SK-N-SH (cell line): ENCODE measurements around the gene ADD1. TPM values are rescaled to one million over a fixed set of nuclear protein-coding genes. Genes with fewer than 3 reads are reported as not detected.

Experiments used
- CTCF ChIA-PET: fragments of 300-600, 350-600 bp; formaldehyde crosslinking; extraction: SDS; loops from one replicate; lab custom pipeline; 2021; lab: Yijun Ruan, JAX
- POLR2A ChIA-PET: fragments of 350-600 bp; sonication (Branson Sonifier 250); formaldehyde crosslinking; extraction: SDS; loops from one replicate; lab custom pipeline; 2020; ENCODE audit warnings: antibody characterized with exemption, inconsistent platforms; lab: Yijun Ruan, JAX
- DNase-seq: peaks from one replicate; pipeline ENCODE4 v3.0.0; 2012
- H2AFZ ChIP-seq: fragments of 200-600 bp; sonication (generic); 2 replicates; pipeline ENCODE4 v1.8.1; 2016; ENCODE audit warnings: antibody characterized with exemption, mild to moderate bottlenecking, low read depth
- H3F3A ChIP-seq: fragments of 200-600 bp; sonication (generic); replicated peaks from 2 replicates; pipeline ENCODE3; 2016; ENCODE audit warnings: antibody characterized with exemption, mild to moderate bottlenecking; ENCODE audit not compliant: insufficient read depth
- H3K27ac ChIP-seq, 2 experiments: fragments of 200-500 bp in 1 of 2; fragments of 200-600 bp in 1 of 2; sonication (Bioruptor generic) in 1 of 2; sonication (generic), shearing (Covaris generic) in 1 of 2; 2 replicates each; pipeline versions ENCODE4 v1.5.1 to v1.6.1; 2014 to 2016; ENCODE audit warnings: low read depth in 2 of 2, inconsistent platforms in 1 of 2, low read length in 1 of 2, mild to moderate bottlenecking in 1 of 2, mixed read lengths in 1 of 2
- H3K27me3 ChIP-seq: fragments of 200-600 bp; sonication (generic), shearing (Covaris generic); 2 replicates; pipeline ENCODE4 v1.6.1; 2016; ENCODE audit warnings: mixed run types; ENCODE audit not compliant: insufficient read depth
- H3K36me3 ChIP-seq, 2 experiments: fragments of 200-500 bp in 1 of 2; fragments of 200-600 bp in 1 of 2; sonication (Bioruptor generic) in 1 of 2; sonication (generic) in 1 of 2; replicated peaks in 1 of 2; 2 replicates each; pipeline versions ENCODE3 to v1.5.1; 2014 to 2016; ENCODE audit warnings: low read length in 1 of 2, mild to moderate bottlenecking in 1 of 2; ENCODE audit not compliant: insufficient read depth in 2 of 2, control insufficient read depth in 1 of 2
- H3K4me1 ChIP-seq, 2 experiments: fragments of 200-500 bp in 1 of 2; fragments of 200-600 bp in 1 of 2; sonication (Bioruptor generic) in 1 of 2; sonication (generic), shearing (Covaris generic) in 1 of 2; 2 replicates each; pipeline versions ENCODE4 v1.5.1 to v1.6.1; 2014 to 2016; ENCODE audit warnings: low read depth in 1 of 2, low read length in 1 of 2, mixed run types in 1 of 2; ENCODE audit not compliant: insufficient read depth in 2 of 2, control insufficient read depth in 1 of 2
- H3K4me2 ChIP-seq: fragments of 200-600 bp; sonication (generic), shearing (Covaris generic); 2 replicates; pipeline ENCODE4 v1.6.1; 2017; ENCODE audit warnings: mixed run types
- H3K4me3 ChIP-seq, 2 experiments: fragments of 200-500 bp in 1 of 2; fragments of 200-600 bp in 1 of 2; sonication (Bioruptor generic) in 1 of 2; sonication (generic), shearing (Covaris generic) in 1 of 2; 2 replicates each; pipeline versions ENCODE4 v1.5.1 to v1.8.1; 2014 to 2016; ENCODE audit warnings: low read depth in 2 of 2, inconsistent platforms in 1 of 2, low read length in 1 of 2, mild to moderate bottlenecking in 1 of 2, mixed read lengths in 1 of 2, moderate library complexity in 1 of 2
- H3K79me2 ChIP-seq: fragments of 200-600 bp; sonication (generic); 2 replicates; pipeline ENCODE4 v1.8.1; 2017; ENCODE audit warnings: mild to moderate bottlenecking; ENCODE audit not compliant: insufficient read depth
- H3K9ac ChIP-seq: fragments of 200-600 bp; sonication (generic); 2 replicates; pipeline ENCODE4 v1.6.1; 2017; ENCODE audit warnings: mixed run types
- H3K9me2 ChIP-seq: fragments of 200-600 bp; sonication (generic); 2 replicates; pipeline ENCODE4 v1.6.1; 2017; ENCODE audit warnings: mixed run types
- H3K9me3 ChIP-seq: fragments of 200-600 bp; sonication (generic); 2 replicates; pipeline ENCODE4 v1.6.1; 2017; ENCODE audit warnings: mixed run types, mild to moderate bottlenecking, moderate library complexity
- H4K20me1 ChIP-seq: fragments of 200-600 bp; sonication (generic); 2 replicates; pipeline ENCODE4 v1.6.1; 2017; ENCODE audit warnings: mild to moderate bottlenecking, mixed run types; ENCODE audit not compliant: insufficient read depth
- CHD2 ChIP-seq: fragments of 150-350 bp; IDR thresholded peaks from 2 replicates; pipeline ENCODE4 v1.6.1; 2018; ENCODE audit warnings: low read length; ENCODE audit not compliant: partially characterized antibody
- EP300 ChIP-seq, 2 experiments: IDR thresholded peaks; 2 replicates each; pipeline versions ENCODE4 v1.4.0 to v1.6.1; 2012; ENCODE audit warnings: borderline replicate concordance in 1 of 2, low read depth in 1 of 2, low read length in 1 of 2
- EZH2phosphoT487 ChIP-seq: fragments of 200-600 bp; sonication (generic); IDR thresholded peaks from 2 replicates; pipeline ENCODE4 v1.6.1; 2017; ENCODE audit warnings: low read depth, mixed run types, mild to moderate bottlenecking, antibody characterized with exemption, moderate library complexity, borderline replicate concordance
- FOSL2 ChIP-seq: IDR thresholded peaks from 2 replicates; pipeline ENCODE4 v1.4.0; 2012; ENCODE audit warnings: low read depth, mild to moderate bottlenecking, moderate library complexity, borderline replicate concordance
- FOXJ3 ChIP-seq: sonication (generic); formaldehyde crosslinking; IDR thresholded peaks from 2 replicates; pipeline ENCODE4 v1.5.1; 2020; ENCODE audit warnings: mild to moderate bottlenecking, missing genetic modification reagents
- FOXM1 ChIP-seq: IDR thresholded peaks from 2 replicates; pipeline ENCODE4 v1.4.0; 2012; ENCODE audit warnings: low read depth, mild to moderate bottlenecking
- GABPA ChIP-seq: IDR thresholded peaks from 2 replicates; pipeline ENCODE4 v1.4.0; 2012; ENCODE audit warnings: low read depth, mild to moderate bottlenecking
- GATA2 ChIP-seq: sonication (generic); formaldehyde crosslinking; IDR thresholded peaks from 2 replicates; pipeline ENCODE4 v1.5.0; 2020; ENCODE audit warnings: mild to moderate bottlenecking, missing genetic modification reagents
- IRF3 ChIP-seq: fragments of 150-350 bp; IDR thresholded peaks from 2 replicates; pipeline ENCODE4 v1.6.1; 2016; ENCODE audit warnings: mild to moderate bottlenecking, low read depth, low read length
- JUND ChIP-seq: IDR thresholded peaks from 2 replicates; pipeline ENCODE4 v1.4.0; 2012
- MAX ChIP-seq: IDR thresholded peaks from 2 replicates; pipeline ENCODE4 v1.4.0; 2012; ENCODE audit warnings: low read depth
- NFIC ChIP-seq: IDR thresholded peaks from 2 replicates; pipeline ENCODE4 v1.4.0; 2012; ENCODE audit warnings: borderline replicate concordance
- RCOR1 ChIP-seq: fragments of 150-350 bp; IDR thresholded peaks from 2 replicates; pipeline ENCODE4 v1.6.1; 2017; ENCODE audit warnings: antibody characterized with exemption, low read length
- REST ChIP-seq: IDR thresholded peaks from 2 replicates; pipeline ENCODE4 v1.6.1; 2012; ENCODE audit warnings: mild to moderate bottlenecking, low read depth, low read length, moderate library complexity
- SMC3 ChIP-seq: IDR thresholded peaks from 2 replicates; pipeline ENCODE4 v1.6.1; 2012; ENCODE audit warnings: low read depth, low read length, improper control_type of control experiment
- WGBS: methylation state at CpG from one replicate; pipeline ENCODE4 v1.1.6; 2017; ENCODE audit warnings: low lambda C conversion rate; 5-methylcytosine and 5-hydroxymethylcytosine counted together
- polyA plus RNA-seq, 3 experiments: library from polyadenylated mRNA; depleted of rRNA; stranded (reverse); fragments of >200 nt; gene quantifications; 2 replicates each; pipeline ENCODE4 v1.2.3, GENCODE V29; 2012

The ADD1 gene
- polyA plus RNA-seq, 1 of the 3 experiments (the other 2 are of a cell fraction), result 155 TPM

GRCh38 chr4:2794486-2795299 is 49.0 kb upstream of the ADD1 start:
- Histone ChIP-seq H3K79me2 (peaks cover 7% of the 10 kb centered on the region; the same call in 1 of the 2 replicates), H4K20me1 (no peaks in the 10 kb centered on the region), H3K36me3 (no peaks in the 10 kb centered on the region), H3K9ac (peak overlapping the region; percentile 51), H3K27me3 (no peaks in the 10 kb centered on the region), H3K4me1 (peaks cover 31 to 73% of the 10 kb centered on the region in 2 experiments; a peak in 3 of 4 replicates), H3K9me2 (no peaks in the 10 kb centered on the region), H3K27ac (peak overlapping the region; percentile 49 to 94; a peak in 3 of 4 replicates), H3K4me2 (peak overlapping the region; percentile 87), H3F3A (no peaks in the 10 kb centered on the region), H3K9me3 (no peaks in the 10 kb centered on the region), H3K4me3 (peak overlapping the region; percentile 3 to 65; a peak in 3 of 4 replicates), H2AFZ (peak overlapping the region; percentile 51; the same call in 1 of the 2 replicates)
- POLR2A ChIA-PET, result no interaction called here
- CTCF ChIA-PET, result no interaction called here
- 49% methylated on average over 10 of the region's 11 CpGs for WGBS
- TF ChIP-seq EP300 (IDR thresholded peaks at IDR 0.05; ENCODE audit: borderline replicate concordance in 1 of 2, low read depth in 1 of 2, low read length in 1 of 2) (peak in 1 of 2 experiments; percentile 50; a peak in 2 of 4 replicates), IRF3 (no peak), CHD2 (peak; percentile 39), REST (no peak), FOXJ3 (CRISPR knock-in tag) (peak; percentile 91), SMC3 (peak; percentile 4; the same call in 1 of the 2 replicates), EZH2phosphoT487 (no peak), FOSL2 (peak; percentile 17; the same call in 1 of the 2 replicates), FOXM1 (no peak), GATA2 (CRISPR knock-in tag) (peak; percentile 12; the same call in 1 of the 2 replicates), NFIC (peak; percentile 5; the same call in 1 of the 2 replicates), GABPA (peak; percentile 25; the same call in 1 of the 2 replicates), JUND (no peak), RCOR1 (0 out of 2 replicates have a peak, but pooled peaks have one; percentile 61), MAX (peak; percentile 90)
- peak; percentile 84 for DNase-seq
